GM19193 (cell line): ENCODE data around the gene LASP1.

Experiments
- POLR2A ChIP-seq: IDR thresholded peaks from 4 replicates; pipeline ENCODE4 v1.6.1; 2011; ENCODE audit not compliant: insufficient read depth, insufficient read length; ENCODE audit errors: extremely low read depth

The LASP1 gene

DNA sequence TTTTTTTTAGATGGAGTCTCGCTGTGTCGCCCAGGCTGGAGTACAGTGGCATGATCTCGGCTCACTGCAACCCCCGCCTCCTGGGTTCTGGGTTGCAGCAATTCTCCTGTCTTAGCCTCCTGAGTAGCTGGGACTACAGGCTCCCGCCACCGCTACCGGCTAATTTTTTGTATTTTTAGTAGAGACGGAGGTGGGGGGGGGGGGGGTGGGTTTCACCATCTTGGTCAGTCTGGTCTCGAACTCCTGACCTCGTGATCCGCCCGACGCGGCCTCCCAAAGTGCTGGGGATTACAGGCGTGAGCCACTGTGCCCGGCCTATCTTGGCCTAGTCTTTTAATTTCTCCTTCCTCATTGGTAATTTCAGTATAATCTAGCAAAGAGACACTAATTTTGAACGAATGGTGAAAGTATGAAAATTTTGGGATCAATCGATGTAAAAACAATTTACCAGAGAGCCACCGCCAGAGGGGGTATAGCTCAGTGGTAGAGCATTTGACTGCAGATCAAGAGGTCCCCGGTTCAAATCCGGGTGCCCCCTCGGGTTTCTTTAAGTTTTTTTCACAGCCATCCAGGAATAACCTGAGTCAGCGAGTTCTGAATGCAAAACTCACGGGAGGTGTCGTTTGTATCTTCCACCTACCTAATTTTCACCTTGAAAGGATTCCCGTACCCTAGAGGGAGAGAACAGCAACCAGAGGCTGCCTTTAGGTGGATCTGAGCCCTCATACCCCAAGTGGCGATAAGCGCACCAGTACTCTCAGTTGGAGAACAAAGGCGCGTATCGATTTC lies 2.5 kb upstream of the LASP1 start:
- no peak for TF ChIP-seq POLR2A

DNA sequence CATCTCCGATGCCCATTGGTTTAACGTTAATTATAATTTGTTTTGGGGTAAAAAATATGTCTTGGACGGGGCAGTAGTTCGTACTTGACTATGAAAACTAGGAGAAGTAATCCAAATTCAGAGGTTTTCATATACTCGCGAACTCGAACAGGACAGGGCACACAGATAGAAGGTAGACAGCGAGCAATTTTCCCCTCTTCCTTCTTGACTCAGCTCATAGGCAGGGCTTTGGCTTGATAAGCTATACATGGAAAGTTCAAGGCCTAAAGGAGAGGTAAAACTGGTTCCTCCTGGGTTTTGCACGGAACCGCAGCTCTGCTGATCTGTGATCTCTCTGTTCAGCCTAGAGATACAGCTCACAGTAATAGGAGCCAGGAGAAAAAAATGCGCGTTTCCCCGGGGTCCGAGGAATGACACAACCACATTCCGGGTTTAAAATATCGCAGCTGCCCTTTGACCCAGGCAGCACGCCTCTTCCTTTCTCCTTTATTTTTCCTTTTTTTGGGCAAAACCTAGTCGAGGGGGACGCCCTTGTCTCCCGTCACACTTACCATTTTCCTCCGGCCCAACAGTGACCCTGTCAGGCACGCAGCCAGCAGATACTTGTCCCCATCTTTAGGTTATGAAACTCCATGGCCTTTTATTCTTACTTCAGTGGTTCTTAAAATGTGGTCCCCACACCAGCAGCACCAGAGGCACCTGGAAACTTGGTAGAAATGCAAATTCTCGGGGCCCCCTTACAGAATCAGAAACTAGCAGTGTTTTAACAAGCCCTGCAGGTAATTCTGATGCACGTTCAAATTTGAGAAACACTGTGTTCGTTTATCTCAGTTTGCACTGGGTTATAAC lies 1.7 kb upstream of the LASP1 start:
- no peak for TF ChIP-seq POLR2A

- TF ChIP-seq POLR2A = peak; percentile 89
Observed at GRCh38 chr17:38868817-38869525, 887 bp upstream of the LASP1 start.

DNA sequence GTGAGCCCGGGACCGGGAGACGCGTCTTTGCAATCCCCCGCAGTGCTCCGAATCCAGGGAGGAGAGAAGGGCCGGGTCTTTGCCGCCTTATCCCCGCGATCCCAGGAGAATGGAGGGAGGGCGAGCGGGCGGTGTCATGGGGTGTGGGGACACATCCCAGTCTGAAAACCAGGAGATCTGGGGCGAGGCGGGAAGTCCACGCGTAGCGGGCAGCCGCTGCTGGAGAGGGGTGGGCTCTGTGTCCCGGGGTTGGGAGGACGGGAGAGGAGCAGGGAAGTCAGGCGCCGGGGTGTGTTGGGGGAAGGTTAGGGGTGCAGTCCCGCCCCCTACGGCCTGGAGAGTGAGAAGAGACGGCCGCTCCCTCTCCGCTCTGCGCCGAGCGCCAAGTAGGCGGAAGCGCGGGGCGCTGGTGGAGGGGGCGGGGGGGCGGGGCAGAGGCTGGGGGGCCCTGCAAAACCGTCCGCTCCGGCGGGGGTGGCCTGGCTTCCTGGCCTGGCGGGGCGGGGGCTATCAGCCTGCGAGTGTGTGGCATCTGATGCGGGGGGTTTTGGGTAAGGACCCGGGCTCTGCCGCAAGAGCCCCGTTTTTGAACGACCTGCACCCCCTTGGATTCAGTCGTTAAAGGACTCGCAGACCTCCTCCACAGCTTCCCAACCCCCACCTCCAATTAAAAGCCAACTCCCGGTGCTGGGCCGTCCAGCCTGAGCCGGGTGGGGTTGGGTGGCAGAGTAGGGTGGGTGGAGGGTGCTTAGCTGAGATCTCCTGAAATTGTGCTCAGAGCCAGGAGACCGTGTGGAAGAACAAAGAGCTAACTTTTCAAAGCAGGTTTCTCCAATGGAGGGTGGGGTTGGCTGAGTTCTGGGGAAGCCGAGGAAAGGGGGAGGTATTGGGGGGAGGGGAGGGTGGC lies 654 bp downstream of the LASP1 start:
- TF ChIP-seq POLR2A = no peak

DNA sequence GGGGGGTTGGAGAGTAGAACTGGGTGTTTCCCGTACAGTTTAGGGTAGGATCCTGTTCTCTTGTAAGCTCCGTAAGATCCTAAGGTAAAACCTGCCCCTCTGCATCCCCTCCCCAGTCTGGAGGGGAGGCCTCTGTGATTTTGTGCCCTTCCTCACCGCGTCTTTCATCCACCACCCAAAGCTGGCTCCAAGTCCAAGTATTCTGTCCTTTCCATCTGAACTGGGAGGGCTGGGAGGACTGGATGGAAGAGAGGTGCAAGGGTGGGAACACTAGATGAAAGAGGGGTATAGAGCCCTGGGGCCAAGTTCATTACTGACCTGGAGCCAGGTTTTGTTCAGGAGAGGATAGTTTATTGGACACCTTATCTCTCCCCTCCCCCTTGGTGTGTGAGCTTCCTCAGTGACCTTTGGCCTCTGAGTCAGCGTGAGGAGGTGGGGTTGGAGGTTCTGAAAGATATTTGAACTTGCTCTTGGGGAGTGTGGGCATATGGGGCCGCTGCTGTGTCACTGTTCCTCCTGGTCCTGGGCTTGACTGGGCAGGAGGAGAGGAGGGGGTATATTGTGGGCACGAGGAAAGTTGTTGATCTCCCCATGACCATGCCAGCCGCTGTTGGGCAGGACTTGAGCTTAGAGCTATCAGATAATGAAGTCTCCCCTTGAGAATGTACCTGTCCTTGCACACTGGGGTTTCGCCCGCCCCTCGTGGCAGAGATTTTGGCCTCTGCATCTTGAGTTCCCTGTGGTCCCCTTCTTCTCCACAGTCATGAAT lies 1.6 kb downstream of the LASP1 start:
- no peak for TF ChIP-seq POLR2A

GRCh38 chr17:38872027-38872511 lies 2.2 kb downstream of the LASP1 start:
- no peak for TF ChIP-seq POLR2A

DNA sequence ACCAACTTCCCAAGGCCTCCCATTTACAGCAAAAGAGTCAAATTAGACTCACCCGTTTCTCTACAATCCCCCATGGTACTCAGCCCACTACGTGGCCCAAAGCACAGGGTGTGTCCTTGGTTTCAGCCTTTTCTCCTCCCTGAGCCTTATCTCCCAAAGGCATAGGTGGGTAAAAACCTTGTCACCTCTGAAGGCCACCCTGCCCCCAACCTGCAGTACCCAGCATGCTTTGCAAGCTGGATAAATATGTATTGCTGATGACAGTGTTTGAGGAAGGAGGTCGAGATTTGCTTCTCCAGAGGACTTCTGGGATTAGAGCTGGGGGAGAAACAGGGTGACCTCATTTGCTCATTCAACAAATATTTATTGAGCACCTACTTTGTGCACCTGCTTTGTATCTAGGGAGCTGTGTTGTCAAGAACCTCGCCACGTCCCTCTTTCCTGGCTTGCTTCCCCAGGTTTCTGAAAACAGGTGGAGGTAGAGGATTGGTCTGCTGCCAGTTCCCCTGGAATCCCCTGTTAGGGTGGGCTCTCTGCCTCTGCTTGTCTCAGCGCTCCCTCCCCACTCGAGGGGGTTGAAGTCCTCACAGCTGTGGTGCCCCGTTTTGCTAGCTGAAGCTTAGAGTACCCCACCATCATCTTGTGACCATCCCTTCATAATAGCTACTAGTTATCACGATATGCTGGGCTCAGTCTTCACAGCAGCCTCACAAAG lies 3.0 kb downstream of the LASP1 start:
- no peak for TF ChIP-seq POLR2A

DNA sequence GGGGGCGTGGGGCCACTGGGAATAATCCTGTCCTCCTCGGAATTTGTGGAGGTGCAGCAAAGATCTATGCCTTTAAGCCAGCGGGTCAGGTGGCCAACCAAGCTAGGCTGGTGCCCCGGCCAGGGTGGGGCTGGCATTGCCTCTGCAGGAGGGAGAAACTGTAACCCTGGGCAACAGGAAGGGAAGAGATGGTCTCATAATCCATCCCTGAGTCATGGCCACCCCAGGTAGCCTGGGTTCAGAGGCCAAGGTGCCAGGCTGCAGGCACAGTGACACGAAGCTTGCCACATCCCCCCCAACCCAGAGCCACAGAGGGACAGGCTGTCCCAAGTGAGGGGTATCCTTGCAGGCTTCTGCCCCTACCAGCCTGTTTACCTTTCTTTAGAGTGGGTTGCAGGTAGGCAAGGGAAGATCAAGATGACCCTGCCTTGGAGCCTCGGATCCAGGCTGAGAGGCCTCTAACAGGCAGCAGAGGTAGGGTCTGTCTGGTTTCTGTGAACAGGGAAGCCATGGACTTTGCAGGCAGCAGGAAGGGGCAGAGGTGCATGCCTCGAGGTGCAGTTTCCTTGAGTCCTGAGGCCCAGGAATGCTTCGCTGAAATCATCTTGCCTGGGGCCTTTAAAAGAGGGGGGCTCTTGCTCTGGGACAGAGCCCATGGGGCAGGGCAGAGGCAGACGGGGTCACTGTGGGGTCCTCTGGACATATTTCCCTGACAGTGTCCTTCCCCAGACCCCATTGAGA lies 4.0 kb downstream of the LASP1 start:
- no peak for TF ChIP-seq POLR2A

- no peak for TF ChIP-seq POLR2A
Observed at GRCh38 chr17:38874505-38875400, 4.9 kb downstream of the LASP1 start.

- TF ChIP-seq POLR2A = no peak
Observed at GRCh38 chr17:38875477-38876075, 5.7 kb downstream of the LASP1 start.
